GM19099 (cell line): ENCODE measurements around the gene APOB.

Source experiments
- POLR2A ChIP-seq: IDR thresholded peaks from 3 replicates; pipeline ENCODE4 v1.6.1; 2011; ENCODE audit warnings: low read depth; ENCODE audit not compliant: insufficient read length; ENCODE audit errors: extremely low read depth

APOB gene

DNA sequence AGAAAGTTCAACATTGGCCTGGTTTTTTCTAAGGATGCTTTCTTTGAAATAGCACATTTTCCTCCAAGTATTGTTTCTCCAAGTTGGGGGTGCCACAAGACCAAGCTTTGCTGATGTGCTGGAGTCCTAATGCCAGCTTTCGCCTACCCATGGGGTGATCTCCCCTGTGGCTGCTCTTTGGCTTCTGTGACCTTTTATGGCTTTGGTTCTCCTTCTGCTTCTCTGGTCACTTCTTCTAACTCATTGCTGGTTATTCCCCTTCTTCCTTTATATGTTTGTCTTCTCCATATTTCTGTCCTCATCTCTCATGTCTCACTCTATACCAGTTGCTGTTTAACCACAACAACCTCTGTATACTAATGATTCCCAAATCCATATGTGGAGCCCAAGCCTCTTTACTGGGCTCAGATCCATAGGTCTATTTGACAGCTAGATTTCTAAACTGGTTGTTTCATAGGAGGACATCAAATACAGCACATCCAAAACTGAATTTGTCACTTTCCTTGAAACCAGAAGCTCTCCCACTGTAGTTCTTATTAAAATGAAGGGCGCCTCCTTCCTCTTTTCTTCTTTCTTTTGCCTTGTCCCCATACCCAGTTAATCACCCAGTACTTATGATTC lies 23.1 kb downstream of the APOB start:
- TF ChIP-seq POLR2A = no peak

DNA sequence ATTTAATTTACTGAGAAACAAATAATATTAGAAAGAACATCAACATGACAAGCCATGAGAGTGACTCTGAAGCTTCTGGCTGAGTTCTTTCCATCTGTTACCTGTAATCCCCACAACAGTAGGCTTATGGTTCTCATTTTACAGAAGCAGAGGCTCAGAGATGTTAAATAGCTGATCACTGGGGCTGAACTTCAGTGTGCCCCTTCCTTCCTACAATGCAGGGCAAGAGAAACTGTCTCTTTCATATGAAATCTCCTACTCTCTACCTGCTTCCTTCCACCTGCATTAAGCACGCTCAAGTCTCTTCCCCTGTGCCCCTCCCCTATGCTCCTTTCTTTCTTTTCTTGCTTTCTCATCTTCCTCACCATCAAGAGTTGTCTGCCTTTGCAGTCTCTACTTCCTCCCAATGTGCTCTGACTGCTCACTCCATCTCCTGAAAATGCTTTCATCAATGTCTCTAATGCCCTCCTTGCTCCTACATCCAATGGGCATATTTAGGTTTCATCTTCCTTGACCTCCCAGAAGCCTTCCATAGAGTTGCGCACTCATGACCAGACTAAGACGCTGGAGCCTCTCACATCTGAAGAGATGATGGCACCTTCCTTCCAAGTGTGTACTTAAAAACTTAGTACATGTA lies 23.7 kb downstream of the APOB start:
- TF ChIP-seq POLR2A = no peak

DNA sequence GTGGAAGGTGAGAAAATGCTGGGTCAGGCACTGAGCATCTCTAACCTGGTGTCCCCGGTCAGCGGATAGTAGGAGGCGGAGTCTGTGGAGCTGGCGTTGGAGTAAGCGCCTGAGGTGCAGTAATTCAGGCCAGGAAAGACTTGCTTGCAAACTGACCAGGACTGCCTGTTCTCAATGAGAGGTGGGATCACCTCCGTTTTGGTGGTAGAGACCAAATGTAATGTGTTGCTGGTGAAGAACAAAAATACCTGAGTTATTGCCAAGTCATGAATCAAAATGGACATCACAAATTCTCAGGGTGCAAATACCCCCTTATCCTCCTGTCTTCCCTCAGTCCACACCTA lies 24.2 kb downstream of the APOB start:
- TF ChIP-seq POLR2A = no peak

DNA sequence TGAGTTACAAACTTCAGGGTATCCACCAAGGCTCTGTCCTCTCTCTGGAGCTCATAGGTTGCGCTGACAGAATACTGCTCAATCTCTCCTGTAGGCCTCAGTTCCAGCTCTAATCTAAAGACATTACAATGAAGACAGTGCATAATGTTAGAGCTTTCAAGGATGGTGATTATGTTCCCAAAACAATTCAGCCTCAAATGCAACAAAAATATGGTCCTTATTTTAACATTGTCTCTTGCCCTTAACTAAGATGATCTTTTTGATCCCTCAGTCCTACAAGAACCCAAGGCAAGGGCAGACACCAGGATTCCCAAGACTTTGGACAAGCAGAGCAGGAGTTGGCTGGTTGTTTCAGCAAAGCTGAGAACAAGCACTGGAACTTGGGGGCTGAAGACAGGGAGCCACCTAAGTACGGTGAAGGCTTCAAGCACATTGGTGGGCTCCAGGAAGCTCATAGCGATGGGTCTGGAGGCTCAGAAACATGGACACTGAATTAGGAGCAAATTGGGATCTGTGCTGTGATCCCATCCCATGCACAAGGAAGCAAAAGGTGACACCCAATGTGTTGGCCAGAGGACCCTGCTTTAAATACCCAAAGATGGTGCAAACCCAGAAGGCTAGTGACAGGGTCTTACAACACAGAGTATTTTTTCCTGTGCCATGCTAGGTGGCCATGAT lies 24.7 kb downstream of the APOB start:
- TF ChIP-seq POLR2A = no peak

DNA sequence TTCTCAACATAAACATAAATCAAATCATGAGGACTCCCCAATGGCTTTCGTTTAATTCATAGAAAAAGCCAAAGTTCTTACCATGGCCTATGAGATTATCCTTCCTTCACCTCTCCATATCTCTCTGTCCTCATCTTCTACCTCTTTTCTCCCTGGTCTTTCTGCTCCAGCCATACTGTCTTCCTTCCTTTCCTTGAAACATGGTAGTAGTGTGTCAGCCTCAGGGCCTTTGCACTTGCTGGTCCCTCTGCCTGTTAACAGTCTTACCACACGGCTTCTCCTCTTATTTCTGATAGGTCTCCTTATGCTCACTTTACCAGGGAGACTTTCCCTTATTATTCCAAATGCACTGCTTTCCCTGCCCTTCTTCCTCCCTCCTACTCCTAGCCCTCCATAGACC lies 25.6 kb downstream of the APOB start:
- no peak for TF ChIP-seq POLR2A

DNA sequence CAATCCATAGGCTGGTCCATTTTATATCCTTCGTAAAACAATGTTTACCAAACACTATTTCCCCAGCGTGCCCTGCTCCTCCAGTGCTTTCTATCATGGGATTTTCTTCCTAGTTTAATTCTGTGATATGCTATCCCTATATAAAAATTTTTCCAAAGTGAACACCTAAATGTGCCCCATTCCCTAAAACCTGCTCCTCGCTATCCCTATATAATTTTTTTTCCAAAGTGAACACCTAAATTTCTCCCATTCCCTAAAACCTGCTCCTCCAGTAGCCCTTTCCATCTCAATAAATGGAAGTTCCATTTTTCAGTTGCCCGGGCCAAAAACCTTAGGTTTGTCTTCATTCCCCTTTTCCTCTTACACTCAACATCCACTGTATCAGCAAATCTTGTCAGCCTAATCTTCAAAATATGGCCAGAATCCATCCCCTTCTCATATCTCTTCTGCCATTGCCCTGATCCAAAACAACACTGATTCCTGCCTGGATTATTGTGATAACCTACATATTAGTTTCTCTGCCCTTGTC lies 26.1 kb downstream of the APOB start:
- no peak for TF ChIP-seq POLR2A

DNA sequence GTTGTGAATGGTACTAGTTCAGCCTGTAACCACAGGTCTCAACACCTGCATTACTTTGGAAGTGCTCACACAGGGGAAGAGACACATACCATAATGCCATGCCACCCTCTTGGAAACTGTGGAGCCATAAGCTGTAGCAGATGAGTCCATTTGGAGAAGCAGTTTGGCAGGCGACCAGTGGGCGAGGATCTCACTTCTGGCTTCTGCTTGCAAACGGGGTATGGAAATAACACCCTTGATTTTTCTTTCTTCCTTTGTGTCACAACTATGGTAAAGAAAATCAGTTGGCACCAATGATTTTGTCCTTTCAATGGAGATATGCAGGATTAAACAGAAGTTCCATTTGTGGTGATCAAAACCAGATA lies 28.6 kb downstream of the APOB start:
- TF ChIP-seq POLR2A = no peak

DNA sequence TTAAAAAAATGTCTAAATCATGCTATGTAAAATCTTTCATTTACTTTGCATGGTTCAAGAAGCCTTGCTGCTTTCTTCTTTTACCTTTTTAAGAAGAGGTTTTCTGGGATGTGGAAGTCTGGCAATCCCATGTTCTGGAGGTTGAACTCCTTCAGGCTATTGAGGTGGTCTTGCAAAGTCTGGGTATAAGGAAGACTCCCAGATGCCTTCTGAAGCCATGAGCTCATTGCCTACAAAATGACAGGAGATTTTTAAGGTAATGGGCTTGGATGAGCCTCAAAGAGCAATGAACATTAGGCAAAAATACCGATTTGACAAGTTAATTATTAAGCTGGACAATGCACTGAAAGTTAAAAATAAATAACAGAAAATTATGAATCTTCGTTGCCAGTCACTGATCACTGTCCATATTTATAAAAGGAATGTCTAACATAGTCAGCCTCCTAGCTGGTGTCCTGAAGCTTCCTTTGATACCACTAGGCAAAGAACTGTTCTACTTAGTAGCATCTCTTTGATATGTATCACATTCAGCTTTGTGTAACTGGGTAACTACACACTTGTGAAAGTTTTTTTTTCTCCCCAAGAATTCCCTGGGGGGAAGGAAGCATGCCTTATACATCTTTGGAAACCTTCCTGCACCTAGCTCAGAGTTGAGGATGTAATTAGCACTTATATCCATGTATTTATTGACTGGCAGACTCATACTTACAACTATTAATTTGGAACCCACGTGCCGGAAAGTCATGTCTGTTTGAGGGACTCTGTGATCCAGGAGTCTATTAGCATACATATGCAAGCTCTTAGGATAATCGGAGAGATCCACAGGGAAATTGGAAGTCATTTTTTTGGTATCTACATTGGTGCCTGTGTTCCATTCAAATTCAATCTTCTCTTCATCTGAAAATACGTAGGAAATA lies 29.3 kb downstream of the APOB start:
- TF ChIP-seq POLR2A = no peak

DNA sequence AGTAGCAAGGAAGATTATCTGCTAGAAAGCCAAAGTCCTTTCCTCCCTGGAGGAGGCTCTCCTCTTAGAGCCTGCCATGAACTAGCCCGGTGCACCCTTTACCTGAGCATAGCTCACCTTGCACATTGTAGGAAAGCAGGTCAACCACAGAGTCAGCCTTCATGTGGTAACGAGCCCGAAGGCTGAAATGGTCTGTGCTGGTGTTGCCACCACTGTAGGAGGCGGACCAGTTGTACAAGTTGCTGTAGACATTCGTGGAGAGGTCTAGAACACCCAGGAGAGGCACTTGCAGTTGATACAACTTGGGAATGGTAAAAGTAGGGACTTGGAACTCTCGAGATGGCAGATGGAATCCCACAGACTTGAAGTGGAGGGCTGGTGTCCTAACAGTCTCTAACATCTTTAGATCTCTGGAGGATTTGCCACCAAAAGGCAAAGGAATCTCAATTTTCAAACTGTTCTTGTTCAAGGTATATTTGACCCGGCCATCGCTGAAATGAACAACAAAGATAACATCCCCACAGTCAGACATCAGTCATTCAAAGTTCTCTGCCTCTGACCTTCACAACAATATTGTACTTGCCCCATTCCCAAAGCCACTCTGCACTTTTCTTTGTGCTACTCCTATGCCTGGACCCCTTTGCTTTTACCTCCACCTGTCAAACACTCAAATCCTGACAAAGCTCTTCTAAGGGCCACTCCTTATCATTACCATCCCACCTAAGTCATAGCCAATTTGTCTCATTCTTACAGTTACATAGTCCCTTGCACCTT lies 30.6 kb downstream of the APOB start:
- TF ChIP-seq POLR2A = no peak

DNA sequence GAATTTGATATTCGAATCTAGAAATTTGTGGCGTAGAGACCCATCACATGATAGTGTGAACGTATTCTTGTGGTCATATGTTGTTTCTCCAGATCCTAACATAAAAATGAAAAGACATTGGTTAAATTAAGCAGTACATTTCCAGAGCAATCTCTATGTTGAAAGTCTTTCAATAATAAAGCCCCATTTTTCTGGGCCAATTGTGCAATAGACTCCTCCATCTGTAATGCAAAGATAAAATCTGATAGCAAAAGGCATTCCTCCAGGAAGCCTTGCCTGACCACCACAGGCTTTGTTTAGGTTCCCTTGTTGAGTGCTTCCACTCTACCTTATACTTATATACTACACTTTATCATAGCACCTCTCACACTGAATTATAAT lies 31.3 kb downstream of the APOB start:
- no peak for TF ChIP-seq POLR2A

DNA sequence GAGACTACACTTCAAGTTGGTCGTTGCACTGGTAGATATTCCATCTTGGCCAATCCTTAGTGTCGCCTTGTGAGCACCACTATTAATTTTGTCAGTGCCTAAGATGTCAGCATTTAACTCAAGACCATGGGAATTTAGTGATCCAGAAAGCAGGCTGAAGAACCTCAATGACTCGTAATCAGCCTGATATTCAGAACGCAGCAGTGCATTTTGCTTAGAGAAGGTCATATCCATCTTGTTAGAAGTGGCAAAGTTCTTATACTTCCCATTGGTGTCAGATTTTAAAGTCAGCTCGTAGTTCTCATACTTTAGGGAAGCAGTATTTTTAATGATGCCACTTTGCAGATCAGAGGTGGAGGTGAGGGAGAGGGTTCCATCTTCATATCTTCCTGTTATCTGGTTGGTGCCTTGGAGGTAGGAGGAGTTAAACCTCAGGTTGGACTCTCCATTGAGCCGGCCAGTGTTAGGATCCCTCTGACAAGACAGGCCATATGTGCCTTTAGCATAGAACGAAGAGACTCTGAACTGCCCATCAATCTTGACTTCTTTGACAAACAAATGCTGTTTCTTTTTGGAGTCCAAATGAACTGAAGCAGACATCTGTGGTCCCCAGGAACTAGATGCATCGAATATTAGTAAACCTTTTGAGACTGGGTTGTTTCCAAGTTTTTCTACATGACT lies 31.9 kb downstream of the APOB start:
- no peak for TF ChIP-seq POLR2A

DNA sequence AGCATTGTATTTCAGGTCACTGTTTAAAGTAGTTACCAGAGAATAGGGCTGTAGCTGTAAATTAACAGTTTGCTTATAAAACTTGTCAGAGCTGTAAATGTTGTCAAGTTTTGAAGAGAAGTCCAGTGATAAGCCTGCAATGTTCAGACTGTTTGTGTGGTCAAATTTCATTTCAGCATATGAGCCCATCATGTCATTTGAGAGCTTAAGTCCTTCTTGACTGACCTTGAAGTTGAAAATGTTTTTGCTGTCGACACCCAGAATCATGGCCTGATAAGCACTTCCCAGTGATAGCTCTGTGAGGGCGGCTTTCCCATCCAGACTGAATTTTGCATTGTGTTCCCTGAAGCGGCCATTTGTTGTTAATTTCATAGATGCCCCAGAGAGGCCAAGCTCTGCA lies 32.4 kb downstream of the APOB start:
- no peak for TF ChIP-seq POLR2A

DNA sequence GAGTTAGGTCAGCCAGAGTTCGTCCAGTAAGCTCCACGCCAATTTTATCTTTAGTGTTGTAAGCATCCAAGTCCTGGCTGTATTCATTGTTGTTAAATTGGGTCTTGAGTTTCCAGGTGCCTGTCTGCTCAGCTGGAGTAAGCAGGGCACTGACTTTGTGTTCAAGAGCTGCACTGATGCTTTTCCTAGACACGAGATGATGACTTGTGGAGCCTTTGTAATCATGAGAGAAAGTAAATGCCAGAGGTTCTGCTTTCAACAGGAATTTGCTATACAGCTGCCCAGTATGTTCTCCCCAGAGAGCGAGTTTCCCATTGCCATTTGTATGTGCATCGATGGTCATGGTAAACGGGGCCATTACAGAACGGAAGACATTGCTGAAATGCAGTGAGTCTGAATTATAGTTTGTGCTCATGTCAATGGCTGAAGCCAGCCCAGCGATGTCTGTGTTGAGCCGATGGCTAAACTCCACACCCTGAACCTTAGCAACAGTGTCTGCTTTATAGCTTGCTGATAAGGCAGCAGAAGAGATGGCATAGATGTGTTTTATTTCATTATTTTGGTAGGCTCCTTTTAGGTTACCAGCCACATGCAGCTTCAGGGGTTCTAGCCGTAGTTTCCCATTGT lies 32.9 kb downstream of the APOB start:
- no peak for TF ChIP-seq POLR2A
